Measurements from ENCODE around the gene PPP2R5A.

The PPP2R5A gene

DNA sequence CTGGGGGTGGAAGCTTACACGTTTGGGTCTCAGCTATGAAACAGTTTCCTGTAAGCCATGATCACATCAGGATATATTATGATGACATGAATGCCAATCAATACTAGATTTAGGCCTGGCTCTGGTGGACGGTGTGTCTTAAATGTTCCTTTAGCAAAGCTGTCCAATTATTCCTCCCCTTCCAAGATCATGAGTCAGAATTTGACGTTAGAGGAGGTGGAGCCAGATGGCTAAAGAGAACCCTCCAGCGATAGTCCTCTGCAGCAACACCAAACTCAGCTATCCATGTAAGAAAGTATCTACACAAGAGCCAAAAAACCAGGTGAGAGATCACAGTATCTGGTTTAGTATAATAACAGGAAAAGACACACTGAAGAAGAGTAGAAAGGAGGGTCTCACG, 81.7 kb downstream of the PPP2R5A start:
- no peak overlapping the region for H3K4me3 ChIP-seq (ENCODE audit: low read depth, low read length)
- TF ChIP-seq, protein P1, sequence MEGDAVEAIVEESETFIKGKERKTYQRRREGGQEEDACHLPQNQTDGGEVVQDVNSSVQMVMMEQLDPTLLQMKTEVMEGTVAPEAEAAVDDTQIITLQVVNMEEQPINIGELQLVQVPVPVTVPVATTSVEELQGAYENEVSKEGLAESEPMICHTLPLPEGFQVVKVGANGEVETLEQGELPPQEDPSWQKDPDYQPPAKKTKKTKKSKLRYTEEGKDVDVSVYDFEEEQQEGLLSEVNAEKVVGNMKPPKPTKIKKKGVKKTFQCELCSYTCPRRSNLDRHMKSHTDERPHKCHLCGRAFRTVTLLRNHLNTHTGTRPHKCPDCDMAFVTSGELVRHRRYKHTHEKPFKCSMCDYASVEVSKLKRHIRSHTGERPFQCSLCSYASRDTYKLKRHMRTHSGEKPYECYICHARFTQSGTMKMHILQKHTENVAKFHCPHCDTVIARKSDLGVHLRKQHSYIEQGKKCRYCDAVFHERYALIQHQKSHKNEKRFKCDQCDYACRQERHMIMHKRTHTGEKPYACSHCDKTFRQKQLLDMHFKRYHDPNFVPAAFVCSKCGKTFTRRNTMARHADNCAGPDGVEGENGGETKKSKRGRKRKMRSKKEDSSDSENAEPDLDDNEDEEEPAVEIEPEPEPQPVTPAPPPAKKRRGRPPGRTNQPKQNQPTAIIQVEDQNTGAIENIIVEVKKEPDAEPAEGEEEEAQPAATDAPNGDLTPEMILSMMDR (IDR thresholded peaks at IDR 0.05; ENCODE audit: control insufficient read depth, extremely low read depth, insufficient read depth), result no peak
- DNase-seq (ENCODE audit: low read depth), result no peak

DNA sequence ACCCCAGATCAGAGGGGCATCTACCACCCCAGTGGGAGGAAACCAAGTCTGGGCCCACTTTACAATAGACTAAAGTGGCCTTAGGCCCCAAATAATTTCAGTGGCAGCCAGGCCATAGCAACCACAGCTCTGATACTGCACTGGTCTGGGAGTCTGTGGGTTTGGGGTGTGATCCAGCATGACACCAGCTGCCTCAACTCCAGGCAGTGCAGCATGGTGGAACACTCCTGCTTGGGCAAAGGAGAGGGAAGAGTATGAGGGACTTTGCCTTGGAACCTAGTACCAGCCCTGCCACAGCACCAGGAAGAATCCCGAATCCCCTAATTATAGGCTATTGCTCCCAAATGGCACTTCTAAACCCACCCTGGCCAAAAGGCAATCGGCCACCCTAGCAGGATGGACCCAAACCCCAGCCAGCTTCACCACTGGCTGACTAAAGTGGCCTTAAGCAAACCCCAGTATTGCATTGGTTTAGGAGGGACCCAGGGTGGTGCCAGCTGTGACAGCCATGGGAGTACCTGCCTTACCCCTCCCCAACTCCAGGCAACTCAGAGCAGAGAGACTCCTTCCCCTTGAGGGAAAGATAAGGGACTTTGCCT, 82.4 kb downstream of the PPP2R5A start:
- TF ChIP-seq, protein P1 (IDR thresholded peaks at IDR 0.05; ENCODE audit: control insufficient read depth, extremely low read depth, insufficient read depth), result no peak
- H3K4me3 ChIP-seq (ENCODE audit: low read depth, low read length), result no peak overlapping the region
- DNase-seq (ENCODE audit: low read depth), result no peak

DNA sequence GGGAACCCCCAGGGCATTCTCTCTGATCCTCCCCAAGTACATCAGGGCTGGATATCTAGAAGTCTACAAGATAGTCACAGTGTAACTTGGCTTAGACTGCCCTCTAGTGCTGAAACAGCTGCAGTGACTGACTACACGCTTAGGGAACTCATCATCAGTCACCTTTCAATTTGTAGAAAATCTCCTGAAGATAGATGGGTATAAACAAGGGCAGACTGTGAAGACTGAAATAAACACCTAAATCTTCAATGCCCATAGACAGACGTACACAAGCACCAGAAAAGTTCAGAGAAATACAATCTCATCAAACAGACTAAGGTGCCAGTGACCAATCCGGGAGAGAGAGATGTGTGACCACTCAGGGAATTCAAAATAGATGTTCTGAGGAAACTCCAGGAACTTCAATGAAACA, 82.9 kb downstream of the PPP2R5A start:
- TF ChIP-seq, protein P1 (IDR thresholded peaks at IDR 0.05; ENCODE audit: control insufficient read depth, extremely low read depth, insufficient read depth), result peak; percentile 93
- H3K4me3 ChIP-seq (ENCODE audit: low read depth, low read length), result no peak overlapping the region
- DNase-seq (ENCODE audit: low read depth), result peak; percentile 35

DNA sequence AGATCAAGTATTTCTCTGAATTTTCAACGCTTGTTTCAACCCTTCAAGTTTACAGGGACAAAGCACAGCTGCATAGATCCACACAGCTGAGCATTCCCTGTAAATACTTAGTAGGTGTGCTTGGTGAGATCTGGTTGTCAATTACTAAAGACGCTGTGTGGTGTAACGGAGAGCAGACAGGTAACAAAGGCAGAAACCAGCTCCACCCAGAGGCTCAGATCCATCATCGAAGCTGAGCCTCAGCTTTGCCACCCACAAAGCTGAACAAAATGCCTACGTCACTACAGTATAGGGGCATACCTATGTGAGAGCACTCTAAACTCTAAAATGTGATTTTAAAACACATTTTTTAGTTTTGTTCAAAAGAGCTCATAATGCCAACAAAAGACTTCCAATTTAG, 90.8 kb downstream of the PPP2R5A start:
- TF ChIP-seq, protein P1 (IDR thresholded peaks at IDR 0.05; ENCODE audit: control insufficient read depth, extremely low read depth, insufficient read depth), result no peak
- DNase-seq (ENCODE audit: low read depth), result no peak
- no peak overlapping the region for H3K4me3 ChIP-seq (ENCODE audit: low read depth, low read length)

DNA sequence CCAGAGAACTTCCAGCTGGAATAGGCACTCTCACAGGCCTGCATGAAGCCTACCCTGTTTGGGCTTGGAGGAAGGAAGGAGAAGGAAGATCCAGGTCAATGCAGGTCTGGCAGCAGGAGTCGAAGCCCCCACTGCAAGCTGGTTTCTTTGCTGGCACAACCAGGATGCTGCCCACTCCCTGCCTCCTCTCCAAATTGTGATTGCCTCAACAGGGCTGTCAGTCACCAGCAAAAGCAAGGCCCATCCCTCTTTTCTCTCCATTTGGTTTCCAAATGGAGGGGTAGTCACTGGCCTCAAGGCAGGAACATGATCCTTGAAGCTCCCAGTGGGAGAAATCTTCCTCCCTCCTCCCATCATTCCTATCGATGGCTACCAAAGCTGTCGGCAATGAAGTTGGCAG, 92.4 kb downstream of the PPP2R5A start:
- TF ChIP-seq, protein P1 (IDR thresholded peaks at IDR 0.05; ENCODE audit: control insufficient read depth, extremely low read depth, insufficient read depth), result no peak
- no peak overlapping the region for H3K4me3 ChIP-seq (ENCODE audit: low read depth, low read length)

DNA sequence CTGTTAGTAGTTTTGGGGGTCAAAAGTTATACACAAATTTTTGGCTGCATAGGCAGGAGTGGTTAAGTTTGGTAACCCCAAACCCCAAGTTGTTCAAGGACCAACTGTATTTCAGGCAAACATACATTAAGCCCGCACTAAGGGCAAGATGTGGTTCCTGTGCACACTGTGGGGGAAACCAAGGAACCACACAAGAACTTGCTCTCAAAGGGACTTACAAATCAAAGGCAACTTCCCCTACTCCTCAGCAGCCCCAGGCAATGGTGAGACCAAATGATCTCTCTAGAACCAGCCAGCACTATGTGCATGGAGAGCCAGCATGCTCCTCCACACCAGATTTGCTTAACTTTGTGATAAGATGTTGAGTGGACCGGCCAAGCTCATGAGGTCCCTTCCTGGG, 94.2 kb downstream of the PPP2R5A start:
- DNase-seq (ENCODE audit: low read depth), result no peak
- TF ChIP-seq, protein P1 (IDR thresholded peaks at IDR 0.05; ENCODE audit: control insufficient read depth, extremely low read depth, insufficient read depth), result no peak
- no peak overlapping the region for H3K4me3 ChIP-seq (ENCODE audit: low read depth, low read length)

More for the DNA sequence above, 92.4 kb downstream of the PPP2R5A start:
- no peak for DNase-seq (ENCODE audit: low read depth)

DNA sequence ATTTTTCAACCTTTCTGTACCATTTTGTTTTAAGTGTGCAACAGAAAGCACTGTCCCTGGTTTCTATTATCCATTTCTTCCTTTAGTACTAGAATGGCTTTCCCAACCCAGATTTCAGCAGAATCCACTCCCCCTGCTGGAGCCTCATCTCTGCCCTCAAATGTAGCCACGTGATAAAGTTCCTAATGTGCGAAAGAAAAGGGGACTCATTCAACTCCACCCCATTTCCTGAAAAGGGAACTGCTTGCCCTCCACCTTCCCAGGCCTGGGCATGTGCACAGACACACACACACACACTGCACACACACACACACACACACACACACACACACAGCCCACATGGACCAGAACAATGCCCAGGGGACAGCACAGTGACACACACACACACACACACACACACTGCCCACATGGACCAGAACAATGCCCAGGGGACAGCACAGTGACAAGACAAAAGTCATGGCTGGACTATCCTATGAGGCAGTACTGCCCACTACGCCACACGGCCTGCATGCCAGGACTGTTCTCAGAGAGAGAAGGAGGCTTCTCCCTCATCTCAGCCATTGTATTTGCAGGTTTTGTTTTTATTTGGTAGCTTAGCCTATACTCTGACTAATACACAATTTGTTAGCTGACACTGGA, 96.3 kb downstream of the PPP2R5A start:
- TF ChIP-seq, protein P1 (IDR thresholded peaks at IDR 0.05; ENCODE audit: control insufficient read depth, extremely low read depth, insufficient read depth), result no peak
- DNase-seq (ENCODE audit: low read depth), result no peak
- H3K4me3 ChIP-seq (ENCODE audit: low read depth, low read length), result no peak overlapping the region
